Fibroblast of skin of scalp (primary cell): Measurements from ENCODE around the gene NUP210L.
"Not testable (repeated sequence)": the region's sequence is repeated elsewhere in the genome, so short reads cannot be mapped to it uniquely, and the experiment has no call there.

ENCODE experiments used
- DNase-seq: peaks from one replicate; pipeline ENCODE4 v3.0.0-alpha.2; 2013

NUP210L gene

GRCh38 chr1:154170547-154171222 lies 15.8 kb upstream of the NUP210L start:
- no peak for DNase-seq

DNA sequence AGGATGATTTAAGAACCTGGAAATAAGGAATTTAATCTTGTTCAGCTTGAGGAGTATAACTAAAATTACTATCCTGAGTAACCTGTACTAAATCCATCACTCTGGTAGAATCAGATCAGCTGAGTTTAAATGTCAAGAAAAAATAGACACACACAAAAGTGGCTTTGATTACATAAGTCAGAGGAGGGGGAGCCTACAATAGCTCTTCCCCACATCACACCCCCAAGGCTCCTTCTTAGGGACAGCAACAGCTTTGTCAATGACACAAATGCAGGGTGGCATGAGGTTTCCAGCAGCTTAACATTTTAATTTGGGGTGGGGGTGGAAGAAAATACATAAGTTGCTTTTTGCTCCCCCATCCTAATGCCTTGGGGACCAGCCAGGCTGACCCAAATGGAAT lies 12.6 kb upstream of the NUP210L start:
- no peak for DNase-seq

DNA sequence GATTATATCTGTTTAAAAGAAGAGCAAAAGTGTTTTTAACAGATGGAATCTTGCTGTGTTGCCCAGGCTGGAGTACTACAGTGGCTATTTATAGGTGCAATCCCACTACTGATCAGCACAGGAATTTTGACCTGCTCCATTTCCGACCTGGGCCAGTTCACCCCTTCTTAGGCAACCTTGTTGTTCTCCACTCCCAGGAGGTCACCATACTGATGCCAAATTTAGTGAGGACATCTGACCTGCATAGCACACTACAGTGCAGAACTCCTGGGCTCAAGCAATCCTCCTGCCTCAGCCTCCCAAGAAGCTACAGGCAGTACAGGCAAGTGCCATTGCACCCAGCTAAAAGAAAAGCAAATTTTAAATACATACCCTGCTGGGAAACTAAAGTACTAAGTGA lies 11.3 kb upstream of the NUP210L start:
- DNase-seq, result no peak

DNA sequence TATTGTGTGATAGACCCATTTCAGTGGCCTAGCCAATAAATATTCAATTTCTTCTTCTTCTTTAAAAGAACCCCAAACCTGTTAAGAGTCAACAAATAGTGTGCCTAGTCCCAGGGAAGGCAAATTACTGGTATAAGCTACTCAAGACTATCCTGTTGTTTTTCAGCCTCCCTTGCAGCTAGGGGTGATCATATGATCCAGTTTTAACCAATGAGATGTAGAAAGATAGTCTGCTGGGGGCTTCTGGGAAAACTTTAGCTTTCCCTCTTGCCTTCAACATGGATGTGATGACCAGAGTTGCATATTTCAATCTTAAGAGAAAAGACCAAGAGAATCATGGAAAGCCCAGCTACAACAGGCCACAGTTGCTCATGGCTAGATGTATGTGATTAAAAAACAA lies 4.7 kb upstream of the NUP210L start:
- DNase-seq, result no peak

DNA sequence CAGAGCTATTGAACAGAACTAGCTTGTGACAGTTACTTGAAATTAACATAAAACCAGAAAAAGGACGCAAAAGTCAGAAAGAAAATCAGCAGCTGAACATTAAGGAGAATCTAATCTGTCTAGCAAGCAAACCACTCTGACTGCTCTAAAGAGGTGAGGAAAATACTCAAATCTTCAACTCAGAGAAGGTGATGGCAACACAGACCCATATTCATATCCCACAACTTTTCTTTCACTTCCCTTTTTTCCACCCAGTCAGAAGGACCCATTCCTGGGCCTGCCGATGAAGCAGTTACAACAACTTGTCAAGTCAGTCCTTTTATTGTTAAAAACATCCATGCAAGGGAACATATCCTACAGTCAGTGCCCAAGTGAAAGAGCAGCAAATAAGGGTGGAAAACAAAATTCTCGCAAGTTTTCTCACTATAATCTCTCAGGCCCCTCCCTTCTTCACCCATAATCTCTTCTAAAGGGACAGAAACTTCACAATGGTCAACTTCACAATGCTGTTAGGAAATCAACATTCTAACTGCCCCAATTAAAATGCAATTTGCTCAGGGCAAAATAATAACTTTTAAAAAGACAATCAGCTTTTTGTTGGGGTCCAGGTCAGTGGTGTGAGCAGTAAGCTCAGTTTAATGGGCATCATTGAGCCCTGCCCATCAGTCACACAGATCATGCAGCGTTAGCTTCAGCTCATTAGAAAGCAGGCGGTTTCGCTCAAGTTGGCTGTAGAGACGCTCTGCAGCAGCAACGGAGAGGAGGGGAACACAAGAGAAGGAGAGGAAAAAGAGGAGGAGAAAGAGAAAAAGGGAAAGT lies 3.6 kb upstream of the NUP210L start:
- no peak for DNase-seq

GRCh38 chr1:154157520-154158306 lies 2.8 kb upstream of the NUP210L start:
- no peak for DNase-seq

GRCh38 chr1:154155251-154155650 lies 378 bp upstream of the NUP210L start:
- DNase-seq, result no peak

GRCh38 chr1:154154053-154154452 lies 820 bp downstream of the NUP210L start:
- DNase-seq, result no peak

- DNase-seq, result no peak
Observed at GRCh38 chr1:154151311-154151710, 3.6 kb downstream of the NUP210L start.

DNA sequence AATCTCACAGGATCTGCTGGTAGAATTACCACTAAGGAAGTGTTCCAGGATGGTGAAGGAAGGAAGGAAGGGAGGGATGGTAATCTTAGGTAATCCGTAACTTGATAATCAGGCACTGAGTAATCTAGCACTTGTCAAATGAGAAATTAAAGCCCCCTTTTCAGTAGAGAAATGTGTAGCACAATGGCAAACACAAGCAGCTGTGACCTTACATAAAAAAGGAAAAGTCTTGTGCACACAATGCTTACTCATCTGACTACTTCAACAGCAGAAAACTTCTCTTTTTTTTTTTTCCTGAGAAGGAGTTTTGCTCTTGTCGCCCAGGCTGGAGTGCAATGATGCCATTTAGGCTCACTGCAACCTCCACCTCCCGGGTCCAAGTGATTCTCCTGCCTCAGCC lies 6.1 kb downstream of the NUP210L start:
- no peak for DNase-seq

DNA sequence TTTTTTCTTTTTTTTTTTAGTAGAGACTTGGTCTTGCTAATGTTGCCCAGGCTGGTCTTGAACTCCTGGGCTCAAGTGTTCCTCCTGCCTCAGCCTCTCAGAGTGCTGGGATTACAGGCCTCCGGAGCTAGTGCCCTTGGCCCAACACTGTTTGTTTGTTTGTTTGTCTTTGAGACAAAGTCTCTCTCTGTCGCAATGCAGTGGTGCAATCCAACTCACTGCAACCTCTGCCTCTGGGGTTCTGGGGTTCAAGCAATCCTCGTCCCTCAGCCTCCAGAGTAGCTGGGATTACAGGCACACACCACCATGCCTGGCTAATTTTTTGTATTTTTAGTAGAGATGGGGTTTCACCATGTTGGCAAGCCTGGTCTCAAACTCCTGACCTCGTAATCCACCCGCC lies 7.4 kb downstream of the NUP210L start:
- not testable (repeated sequence) for DNase-seq

GRCh38 chr1:154145986-154146385 lies 8.9 kb downstream of the NUP210L start:
- DNase-seq, result no peak

GRCh38 chr1:154142358-154142757 lies 12.5 kb downstream of the NUP210L start:
- DNase-seq, result no peak

DNA sequence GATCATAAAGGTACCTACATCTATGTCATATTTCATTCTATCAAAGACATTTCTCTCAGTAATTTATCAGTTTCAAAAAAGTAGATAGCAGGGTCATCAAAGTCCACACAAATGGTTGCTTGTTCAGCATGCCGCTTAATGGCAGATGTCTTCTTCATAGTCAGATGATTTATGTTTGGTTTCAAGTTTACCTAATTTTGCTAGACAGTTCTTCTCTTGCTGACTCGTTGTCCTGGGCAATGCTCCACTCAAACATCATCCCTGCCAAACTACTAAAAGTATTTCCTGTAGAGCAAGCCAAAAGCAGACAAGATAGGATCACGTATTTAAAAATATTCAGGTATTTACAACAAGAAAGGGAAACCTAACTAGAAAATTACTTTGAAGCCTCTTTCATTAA lies 13.6 kb downstream of the NUP210L start:
- DNase-seq, result peak; percentile 35

GRCh38 chr1:154137888-154138287 lies 17.0 kb downstream of the NUP210L start:
- DNase-seq, result no peak

DNA sequence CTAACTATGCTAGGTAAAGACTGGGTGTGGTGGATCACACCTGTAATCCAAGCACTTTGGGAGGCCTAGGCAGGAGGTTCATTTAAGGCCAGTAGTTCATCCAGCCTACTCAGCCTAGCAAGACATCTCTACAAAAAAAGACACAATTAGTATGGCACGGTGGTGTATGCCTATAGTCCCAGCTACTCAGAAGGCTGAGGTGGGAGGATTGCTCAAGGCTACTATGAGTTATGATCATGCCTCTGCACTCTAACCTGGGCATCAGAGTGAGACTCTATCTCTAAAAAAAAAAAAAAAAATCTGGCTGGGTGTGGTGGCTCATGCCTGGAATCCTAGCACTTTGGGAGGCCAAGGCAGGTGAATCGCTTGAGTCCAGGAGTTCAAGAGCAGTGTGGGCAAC lies 21.6 kb downstream of the NUP210L start:
- DNase-seq, result no peak

GRCh38 chr1:154129391-154129970 lies 25.4 kb downstream of the NUP210L start:
- DNase-seq, result no peak

DNA sequence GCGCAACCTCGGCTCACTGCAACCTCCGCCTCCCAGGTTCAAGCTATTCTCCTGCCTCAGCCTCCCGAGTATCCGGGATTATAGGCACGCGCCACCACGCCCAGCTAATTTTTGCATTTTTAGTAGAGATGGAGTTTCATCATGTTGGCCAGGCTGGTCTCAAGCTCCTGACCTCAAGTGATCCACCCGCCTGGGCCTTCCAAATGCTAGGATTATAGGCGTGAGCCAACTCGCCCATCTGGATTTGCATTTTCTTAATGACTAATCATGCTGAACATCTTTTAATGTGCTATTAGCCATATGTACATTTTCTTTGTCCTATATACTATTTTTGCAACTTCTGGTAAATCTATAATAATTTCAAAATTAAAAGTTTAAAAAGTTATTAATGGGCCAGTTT lies 31.7 kb downstream of the NUP210L start:
- DNase-seq, result not testable (repeated sequence)

DNA sequence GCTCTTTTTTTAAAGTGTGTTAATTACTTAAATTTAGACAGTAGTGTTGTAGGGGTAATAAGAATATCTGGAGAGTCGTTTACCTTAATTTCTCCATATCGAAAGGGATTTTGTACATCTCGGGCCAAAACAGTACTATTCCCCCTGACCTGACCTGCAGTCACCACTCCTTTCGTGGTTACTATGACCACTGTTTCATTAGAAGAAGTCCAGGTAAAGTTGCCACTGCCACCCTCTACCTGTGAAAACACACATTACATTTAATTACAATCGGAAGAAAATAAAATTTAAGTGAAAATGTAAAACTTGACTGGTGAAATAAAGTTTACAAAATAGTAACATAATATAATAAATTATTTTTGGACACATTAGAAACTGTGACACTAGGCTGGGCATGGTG lies 37.2 kb downstream of the NUP210L start:
- DNase-seq, result no peak

DNA sequence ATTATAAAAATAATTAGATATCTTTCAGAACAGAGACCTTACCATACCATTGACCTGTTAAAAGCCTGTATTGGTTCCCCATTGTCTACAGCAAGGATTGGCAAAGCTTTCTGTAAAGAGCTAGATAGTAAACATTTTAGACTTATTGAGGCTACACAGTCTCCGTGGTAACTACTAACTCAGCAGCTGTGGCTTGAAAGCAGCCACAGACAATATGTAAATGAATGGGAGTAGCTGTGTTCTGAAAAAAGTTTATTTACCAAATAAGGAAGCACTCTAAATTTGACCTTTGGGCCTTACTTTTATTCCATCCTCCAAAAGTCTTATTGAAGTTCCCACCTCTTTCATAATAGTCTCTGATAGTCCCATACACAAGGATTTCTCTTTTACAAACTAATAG lies 39.7 kb downstream of the NUP210L start:
- no peak for DNase-seq

- no peak for DNase-seq
Observed at GRCh38 chr1:154104433-154105082, 50.3 kb downstream of the NUP210L start.

GRCh38 chr1:154100141-154100540 lies 54.7 kb downstream of the NUP210L start:
- not testable (repeated sequence) for DNase-seq

GRCh38 chr1:154097873-154098272 lies 57.0 kb downstream of the NUP210L start:
- DNase-seq, result no peak
